Activated T-cell treated with anti-CD3 and anti-CD28 coated beads for 48 hours (primary cell): ENCODE measurements around the gene TACR2.

Experiments used
- DNase-seq: peaks from one replicate; pipeline ENCODE4 v3.0.0-alpha.2; 2020; ENCODE audit warnings: low read depth

The TACR2 gene

DNA sequence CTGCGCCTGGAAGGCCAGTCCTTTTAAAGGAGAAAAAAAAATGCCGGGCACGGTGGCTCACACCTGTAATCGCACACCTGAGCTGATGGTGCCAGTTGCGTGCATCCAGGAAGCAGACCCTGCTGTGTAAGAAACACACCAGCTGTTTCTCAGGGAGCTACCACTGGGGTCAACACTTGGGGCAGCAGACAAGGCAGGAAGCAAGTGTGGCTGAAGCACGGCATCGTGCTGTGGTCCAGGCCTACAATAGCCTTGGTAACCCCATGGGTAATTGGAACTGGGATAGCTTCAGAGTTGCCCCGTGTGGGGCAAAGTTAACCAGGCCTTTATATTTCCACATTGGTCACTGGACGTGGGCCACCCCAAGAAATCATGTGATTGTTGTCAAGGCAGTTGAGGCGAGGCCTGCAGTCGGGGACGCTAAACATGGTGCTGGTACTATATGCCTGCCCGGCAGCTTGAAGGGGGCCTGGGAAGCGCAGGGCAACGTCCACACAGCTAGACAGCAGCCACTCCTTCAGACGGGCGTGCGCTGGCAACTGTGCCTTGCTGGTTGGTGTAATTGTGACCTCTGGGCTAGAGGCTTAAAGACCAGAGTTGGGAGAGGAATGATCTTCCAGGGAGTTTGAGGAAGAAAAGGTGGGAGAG lies 2.5 kb upstream of the TACR2 start:
- no peak for DNase-seq

DNA sequence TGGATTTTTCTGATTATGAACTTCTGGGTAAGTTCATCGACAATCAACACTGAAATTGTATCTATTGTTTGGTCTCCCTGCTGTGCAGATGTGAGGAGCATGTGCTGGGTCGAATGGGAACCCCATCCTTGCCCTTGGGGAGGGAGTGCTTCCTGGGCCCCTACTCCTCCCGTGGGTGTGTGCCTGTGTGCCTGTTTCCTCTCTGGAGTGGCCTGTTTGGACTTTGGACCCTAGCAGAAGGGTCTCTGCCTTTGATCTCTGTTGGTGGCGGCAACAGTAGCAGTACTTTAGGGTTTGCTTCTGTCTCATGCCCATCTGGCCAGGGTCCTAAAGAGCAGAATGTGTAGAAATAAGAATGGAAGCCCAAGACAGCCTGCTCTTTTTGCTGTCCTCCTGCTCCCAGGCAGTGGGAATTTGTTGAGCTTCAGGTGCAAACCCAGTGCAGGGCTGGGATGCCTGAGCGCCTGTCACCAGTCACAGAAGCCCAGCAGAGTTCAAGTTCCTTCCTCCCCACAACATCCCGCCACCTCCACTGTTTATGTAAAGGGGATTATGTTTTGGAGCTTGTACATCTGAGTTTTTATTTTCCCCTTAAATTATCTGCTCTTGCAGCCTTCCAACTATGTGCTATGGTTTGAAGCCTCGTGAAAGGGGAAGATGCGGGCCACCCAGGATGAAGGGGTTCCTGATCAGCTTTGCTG lies 1.5 kb upstream of the TACR2 start:
- DNase-seq = no peak

- DNase-seq = no peak
Measured at GRCh38 chr10:69417542-69417941, 824 bp upstream of the TACR2 start.

GRCh38 chr10:69415951-69416350 lies 767 bp downstream of the TACR2 start:
- no peak for DNase-seq

GRCh38 chr10:69415049-69415448 lies 1.7 kb downstream of the TACR2 start:
- no peak for DNase-seq

DNA sequence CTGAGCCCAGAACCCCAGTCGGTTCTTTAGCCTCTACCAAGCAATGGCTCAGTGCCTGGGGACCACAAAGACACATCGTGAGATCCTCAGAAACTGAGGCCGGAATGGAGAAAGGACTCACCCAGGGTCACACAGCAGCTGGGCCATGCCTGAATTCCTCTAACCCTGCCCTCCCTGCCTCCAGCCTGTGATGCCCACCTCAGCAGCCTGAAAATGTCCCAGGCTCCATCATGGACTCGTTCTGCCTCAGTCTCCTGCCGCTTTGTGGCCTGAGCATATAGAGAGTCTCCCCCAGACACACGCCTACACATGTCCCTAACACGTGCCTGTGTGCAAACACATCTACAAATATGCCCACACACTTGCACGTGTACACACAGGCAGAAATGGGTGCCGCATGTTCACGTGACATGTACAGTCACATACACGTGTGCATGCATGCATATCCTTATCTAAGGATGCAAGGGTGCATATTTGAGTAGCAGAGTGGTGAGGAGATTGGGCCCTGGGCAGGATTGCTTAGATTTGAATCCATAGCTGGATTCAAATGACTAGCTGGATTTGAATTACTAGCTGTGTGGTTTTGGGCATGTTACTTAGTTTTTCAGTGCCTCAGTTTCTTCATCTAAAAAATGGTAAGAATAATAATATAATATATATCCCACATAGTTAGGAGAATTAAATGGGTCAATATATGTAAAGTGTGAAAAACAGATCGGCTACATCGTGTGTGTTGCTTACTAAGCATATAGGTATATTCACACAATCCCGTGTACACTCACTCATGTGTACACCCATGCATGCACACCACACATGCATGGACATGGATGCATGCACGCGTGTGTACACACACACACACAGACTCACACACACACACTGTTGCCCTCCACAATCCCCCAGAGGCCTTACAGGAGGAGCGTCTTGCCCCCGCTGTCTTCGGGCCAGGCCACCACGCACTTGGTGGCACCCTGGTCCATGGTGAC lies 2.4 kb downstream of the TACR2 start:
- no peak for DNase-seq

- no peak for DNase-seq
Measured at GRCh38 chr10:69413221-69413865, 3.4 kb downstream of the TACR2 start.

DNA sequence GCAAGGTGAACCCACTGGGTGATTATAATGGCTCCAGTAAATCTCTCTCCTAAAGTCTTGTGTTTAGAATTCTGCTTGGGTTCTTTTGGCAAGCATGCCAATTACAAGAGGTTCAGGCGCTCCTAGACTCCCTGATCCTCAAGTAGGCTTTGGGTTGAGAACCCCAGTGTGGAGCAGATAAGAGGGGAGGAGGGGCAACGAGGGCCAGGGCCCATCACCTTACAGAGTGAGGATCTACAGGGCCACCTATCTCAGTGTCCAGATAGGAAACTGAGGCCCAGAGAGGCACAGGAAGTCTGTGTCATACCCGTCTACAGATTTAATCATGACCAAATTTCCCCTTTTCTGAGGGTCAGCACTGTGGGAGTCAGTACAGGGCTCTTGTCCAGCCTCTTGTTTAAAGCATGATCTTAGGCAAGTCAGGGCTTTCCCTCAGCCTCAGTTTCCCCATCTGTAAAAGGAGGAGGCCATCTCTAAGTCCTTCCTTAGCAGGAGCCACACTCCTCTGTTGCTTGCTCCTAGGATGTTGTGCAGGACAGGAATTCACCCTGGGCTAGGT lies 4.4 kb downstream of the TACR2 start:
- DNase-seq = no peak

DNA sequence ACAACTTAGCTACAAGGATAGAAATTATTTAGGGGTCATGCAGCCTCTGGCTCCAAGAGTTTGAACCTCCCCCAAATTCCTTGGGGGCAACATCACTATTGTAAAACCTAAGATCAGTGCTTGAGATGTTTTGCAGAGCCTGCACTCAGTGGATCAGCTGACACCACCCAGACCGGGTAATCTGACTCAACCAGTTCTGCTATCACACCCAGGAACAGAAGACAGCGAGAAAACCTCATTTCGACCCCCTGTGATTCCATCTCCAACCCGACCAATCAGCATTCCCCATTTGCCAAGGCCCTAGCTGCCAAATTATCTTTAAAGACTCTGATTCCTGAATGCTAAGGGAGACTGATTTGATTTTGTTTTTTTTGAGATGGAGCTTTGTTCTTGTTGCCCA lies 5.2 kb downstream of the TACR2 start:
- DNase-seq = no peak

DNA sequence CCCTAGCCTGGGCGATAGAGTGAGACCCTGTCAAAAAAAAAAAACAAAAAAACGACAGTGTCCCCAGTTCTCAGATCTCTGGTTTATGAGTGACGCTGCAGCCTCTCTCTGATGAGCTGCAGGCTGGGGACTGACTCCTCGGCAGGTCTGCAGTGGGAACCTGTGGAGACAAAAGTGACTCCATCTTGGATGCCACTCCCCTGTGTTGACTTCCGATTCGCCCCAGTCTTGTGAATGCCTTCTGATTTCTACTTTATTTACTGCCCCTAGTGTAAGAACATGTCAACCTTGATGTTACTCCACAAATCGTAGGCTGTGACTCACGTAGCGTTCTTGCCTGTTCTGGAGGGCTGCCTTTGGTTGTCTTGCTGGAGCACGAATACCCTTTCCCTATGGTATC lies 6.2 kb downstream of the TACR2 start:
- no peak for DNase-seq

DNA sequence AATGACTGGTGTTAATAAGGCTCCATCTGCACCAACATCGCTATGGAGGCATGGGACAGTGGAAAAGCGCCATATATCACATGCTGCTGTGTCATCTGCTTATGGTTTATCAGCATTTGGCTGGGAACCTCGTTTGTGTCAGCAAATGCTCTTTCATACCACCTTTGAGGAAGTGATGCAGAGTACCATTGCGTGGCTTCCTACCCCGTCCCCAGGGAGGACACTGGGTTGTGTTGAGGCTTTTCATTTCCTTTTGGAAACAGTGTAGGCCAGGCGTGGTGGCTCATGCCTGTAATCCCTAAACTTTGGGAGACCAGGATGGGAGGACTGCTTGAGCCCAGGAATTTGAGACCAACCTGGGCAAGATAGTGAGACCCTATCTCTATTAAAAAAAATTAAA lies 6.8 kb downstream of the TACR2 start:
- no peak for DNase-seq

DNA sequence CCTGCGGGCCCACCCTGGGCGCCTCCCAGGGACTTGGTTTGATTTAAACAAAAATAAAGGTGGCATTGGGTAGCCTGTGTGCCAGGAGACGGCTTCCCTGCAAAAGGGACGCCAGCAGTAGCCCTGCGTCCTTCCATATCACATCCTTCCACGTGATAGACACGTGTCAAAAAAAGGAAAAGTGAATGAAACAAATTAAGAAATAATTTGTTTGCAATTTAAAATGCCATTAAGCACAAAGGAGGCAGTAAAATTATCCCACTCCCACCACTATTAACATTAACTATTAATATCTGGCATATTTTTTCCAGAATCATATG lies 7.6 kb downstream of the TACR2 start:
- no peak for DNase-seq

DNA sequence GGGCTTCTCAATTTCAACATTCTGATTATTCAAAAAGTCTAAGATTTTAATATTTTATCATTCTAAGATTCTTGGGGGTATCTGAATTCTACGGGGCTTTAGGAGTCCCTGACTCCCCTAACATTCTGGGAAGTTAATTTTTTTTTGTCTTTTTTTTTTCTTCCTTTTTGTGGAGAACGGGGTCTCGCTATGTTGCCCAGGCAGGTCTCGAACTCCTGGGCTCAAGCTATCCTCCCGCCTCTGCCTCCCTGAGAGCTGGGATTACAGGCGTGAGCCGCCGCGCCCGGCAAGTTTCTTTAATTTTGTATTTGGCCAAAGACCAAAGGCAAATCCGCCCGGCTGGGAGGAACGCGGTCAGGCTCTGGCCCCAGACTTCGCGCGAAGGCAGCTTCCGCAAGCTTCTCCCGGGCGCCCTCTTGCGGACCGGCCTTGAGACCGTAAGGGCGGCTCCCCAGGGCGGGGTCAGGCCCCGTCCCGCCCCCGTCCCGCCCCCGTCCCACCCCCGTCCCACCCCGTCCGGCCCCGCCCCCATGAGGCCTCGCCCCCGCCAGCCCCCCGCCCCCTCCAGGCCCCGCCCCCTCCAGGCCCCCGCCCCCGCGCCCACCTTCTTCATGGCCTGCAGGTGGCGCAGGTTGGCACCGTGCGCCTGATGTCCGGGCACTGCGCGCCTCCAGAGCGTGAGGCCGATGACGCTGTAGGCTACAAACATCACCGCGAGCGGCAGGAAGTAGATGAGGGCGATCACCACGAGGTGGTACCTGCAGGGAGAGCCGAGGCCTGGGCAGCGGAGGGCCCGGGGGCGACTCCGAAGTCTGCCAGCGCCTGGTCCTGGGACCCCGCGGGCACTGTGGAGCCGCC lies 8.2 kb downstream of the TACR2 start:
- DNase-seq = peak; percentile 86

DNA sequence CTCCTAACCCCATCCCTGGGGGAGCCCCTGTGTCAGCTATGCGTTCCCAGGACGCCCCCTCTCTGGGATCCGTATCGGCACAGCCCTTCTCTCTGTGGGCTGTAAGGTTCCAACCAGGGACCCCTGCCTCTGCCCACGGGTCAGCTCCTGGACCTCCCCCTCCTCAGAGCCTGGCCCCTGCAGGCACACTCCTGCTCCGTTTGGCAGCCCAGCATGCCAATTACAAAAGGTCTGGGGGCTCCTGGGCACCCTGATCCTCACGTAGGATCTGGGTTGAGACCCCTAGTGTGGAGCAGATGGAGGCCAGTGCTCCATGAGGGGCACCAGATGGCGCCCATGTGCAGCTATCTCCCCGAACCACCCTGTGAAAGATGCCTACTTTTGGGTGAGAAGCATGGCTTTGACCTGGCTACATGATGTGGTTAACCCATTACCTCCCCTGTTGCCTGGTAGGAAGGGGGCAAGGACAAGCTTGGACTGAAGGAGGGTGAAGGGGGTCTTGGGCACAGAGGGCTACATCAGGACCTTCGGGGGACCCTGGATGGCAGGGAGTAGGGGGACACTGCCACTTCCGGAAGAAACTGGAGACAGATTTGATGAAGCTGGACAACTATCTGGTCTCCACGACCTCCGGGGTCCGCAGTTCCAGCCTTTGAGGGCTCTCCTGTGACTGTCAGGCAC lies 9.0 kb downstream of the TACR2 start:
- DNase-seq = no peak

DNA sequence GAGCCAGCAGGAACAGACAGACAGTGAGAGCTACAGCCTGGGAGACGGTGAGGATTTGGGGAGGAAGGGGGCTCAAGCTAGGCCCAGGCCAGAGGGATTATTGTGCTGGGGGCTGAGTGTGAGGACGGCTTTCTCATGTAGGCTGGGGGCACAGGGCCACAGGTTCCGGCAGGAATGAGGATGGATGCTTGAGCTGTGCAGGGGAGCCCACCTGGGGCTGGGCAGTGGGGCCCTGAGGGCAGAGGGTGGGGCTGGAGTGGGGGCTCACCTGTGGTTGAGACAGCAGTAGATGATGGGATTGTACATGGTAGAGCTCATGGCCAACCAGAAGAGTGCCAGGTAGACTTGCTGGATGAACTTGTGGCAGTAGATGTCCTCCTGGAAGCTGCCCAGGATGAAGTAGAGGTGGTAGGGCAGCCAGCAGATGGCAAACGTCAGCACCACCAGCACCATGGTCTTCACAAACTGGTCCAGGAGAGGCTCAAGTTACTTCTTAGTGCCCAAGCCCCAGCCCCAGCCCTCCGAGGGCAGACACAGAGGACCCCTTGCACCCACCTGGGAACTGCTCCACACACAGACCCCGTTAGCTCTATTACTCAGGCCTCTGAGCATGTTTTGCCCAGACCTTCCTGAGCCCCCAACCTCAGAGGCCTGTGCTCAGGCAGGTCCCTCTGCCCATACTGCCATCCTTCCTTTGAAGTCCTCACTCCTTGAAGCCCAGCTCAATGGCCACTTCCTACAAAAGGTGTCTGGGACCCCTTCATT lies 9.7 kb downstream of the TACR2 start:
- DNase-seq = no peak

GRCh38 chr10:69406302-69406811 lies 10.4 kb downstream of the TACR2 start:
- no peak for DNase-seq

GRCh38 chr10:69405221-69405620 lies 11.5 kb downstream of the TACR2 start:
- DNase-seq = no peak

DNA sequence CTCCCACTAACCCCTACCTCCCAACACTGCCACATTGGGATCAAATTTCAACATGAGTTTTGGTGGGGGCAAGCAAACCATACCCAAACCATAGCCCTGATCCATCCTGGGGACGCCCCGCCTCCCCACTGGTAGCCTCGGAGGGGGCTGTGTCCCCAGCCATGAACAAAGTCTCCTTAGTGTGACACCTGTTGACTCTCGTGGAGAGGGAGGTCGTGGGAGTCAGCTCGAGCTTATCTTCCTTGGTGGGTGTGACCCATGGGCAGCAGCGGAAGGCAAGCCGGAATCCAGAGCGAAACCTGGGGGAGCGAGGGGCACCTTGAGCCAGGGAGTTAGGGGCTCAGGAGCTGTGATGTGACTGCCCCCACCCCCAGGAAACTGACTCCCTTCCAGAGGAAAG lies 11.9 kb downstream of the TACR2 start:
- no peak for DNase-seq

DNA sequence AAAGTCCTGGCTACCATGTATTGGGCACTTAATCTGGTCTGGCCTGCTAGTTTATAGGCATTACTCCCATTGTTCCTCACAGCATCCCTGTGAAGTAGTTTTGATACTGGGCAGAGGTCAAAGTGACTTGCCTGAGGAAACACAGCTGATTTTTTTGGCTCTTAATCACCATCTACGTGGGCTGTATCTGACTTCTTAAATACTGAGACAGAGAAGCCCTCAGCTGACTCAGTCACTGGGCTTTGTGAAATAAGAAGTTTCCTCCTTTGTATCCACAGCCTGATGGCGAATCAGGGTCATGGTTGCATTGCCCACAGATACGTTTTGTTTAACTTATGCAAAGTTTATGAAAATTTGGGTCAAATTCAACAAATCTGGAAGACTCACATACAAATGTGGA lies 13.2 kb downstream of the TACR2 start:
- DNase-seq = no peak

DNA sequence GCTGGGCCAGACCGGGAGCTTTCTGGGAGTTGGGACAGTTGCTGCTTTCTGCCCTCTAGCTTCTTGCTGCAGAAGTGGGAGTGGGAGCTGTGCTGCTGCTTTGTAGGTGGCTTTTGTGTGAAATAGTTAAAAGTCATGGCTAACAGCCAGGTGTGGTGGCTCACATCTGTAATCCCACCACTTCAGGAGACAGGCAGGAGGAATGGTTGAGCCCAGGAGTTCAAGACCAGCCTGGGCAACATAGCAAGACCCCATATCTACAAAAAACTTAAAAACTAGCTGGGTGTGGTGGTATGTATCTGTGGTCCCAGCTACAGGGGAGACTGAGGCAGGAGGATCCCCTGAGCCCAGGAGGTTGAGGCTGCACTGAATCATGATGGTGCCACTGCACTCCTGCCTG lies 13.7 kb downstream of the TACR2 start:
- no peak for DNase-seq
